ENCODE data around the gene TAOK3. TPM values are rescaled to one million over a fixed set of nuclear protein-coding genes. Genes with fewer than 3 reads are reported as not detected.

The TAOK3 gene
- total RNA-seq, 6 experiments from 2014 or later: 26.0 to 30.7 (median 28.0) TPM

- Mint-ChIP-seq H3K27ac (no peak overlapping the region), H3K36me3 (ENCODE audit: low read depth) (no peaks in the 10 kb centered on the region), H3K4me1 (ENCODE audit: low read depth) (peaks cover 10% of the 10 kb centered on the region), H3K27me3 (ENCODE audit: insufficient read depth) (no peaks in the 10 kb centered on the region), H3K9me3 (no peaks in the 10 kb centered on the region), H3K4me3 (no peak overlapping the region)
- no peak for DNase-seq
- TF ChIP-seq, protein P1, sequence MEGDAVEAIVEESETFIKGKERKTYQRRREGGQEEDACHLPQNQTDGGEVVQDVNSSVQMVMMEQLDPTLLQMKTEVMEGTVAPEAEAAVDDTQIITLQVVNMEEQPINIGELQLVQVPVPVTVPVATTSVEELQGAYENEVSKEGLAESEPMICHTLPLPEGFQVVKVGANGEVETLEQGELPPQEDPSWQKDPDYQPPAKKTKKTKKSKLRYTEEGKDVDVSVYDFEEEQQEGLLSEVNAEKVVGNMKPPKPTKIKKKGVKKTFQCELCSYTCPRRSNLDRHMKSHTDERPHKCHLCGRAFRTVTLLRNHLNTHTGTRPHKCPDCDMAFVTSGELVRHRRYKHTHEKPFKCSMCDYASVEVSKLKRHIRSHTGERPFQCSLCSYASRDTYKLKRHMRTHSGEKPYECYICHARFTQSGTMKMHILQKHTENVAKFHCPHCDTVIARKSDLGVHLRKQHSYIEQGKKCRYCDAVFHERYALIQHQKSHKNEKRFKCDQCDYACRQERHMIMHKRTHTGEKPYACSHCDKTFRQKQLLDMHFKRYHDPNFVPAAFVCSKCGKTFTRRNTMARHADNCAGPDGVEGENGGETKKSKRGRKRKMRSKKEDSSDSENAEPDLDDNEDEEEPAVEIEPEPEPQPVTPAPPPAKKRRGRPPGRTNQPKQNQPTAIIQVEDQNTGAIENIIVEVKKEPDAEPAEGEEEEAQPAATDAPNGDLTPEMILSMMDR (IDR thresholded peaks at IDR 0.05): no peak
These were observed 265.0 kb downstream of the TAOK3 start for GRCh38 chr12:118107694-118108093.

GRCh38 chr12:118107011-118107410 is 265.7 kb downstream of the TAOK3 start:
- no peaks in the 10 kb centered on the region for H3K9me3 Mint-ChIP-seq
- H3K4me1 Mint-ChIP-seq (ENCODE audit: low read depth): peaks cover 17% of the 10 kb centered on the region
- TF ChIP-seq, protein P1 (IDR thresholded peaks at IDR 0.05): no peak
- H3K27ac Mint-ChIP-seq: no peak overlapping the region
- no peak for DNase-seq
- no peaks in the 10 kb centered on the region for H3K27me3 Mint-ChIP-seq (ENCODE audit: insufficient read depth)
- H3K4me3 Mint-ChIP-seq: no peak overlapping the region
- no peaks in the 10 kb centered on the region for H3K36me3 Mint-ChIP-seq (ENCODE audit: low read depth)

DNA sequence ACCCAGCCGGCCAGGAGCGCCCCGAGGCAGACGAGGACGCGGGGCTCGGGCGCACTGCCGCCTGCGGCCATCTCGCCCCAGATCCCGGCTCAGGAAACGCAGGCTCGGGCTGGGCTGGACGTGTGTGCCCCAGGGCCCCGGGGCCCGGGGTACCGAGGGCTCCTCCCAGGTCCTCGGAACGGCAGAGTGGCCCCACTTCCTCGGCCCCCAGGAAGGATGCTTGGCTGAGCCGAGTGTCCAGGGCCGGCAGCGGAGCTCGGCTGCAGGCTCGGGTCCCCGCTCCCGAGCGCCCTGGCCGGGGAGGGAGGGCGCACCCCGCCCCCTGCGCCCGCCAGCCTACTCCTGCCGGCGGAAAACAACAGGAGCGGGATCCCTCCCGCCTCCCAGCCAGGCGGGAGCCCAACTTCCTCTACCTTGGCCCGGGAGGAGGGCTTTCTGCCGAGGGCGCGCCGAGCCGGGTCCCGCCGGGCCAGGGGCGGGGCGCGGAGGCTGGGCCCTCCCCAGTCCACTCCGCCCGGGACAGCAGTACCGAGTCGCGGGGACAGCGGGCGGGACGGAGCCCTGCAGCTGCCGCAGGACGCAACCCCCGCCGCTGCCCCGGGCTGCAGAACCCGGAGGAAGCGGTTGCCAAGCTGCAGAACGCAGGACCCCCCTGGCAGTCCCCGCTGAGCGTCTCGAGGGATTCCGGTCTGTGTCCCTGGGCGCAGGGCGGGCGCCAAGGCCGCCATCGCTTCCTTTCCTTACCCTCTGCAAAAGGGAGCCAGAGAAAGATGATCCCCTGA is 268.9 kb downstream of the TAOK3 start, which contains the start of gene VSIG10:
Gene VSIG10, minus strand, starts transcription at position 411 of the 782 bp plus-strand sequence. Its CDS starts 340 bp downstream, at position 71.
- Mint-ChIP-seq H3K36me3 (ENCODE audit: low read depth) (no peaks in the 10 kb centered on the region), H3K27me3 (ENCODE audit: insufficient read depth) (no peaks in the 10 kb centered on the region), H3K27ac (peak within 1 kb of the TSS; percentile 81), H3K9me3 (no peaks in the 10 kb centered on the region), H3K4me1 (ENCODE audit: low read depth) (peaks cover 21% of the 10 kb centered on the region), H3K4me3 (peak within 1 kb of the TSS; percentile 92)
- peak; percentile 50 for DNase-seq
- TF ChIP-seq, protein P1 (IDR thresholded peaks at IDR 0.05): 0 out of 2 replicates have a peak, but pooled peaks have one; percentile 8

- peak overlapping the region; percentile 92 for H3K4me3 Mint-ChIP-seq
- TF ChIP-seq, protein P1 (IDR thresholded peaks at IDR 0.05): no peak
- H3K9me3 Mint-ChIP-seq: no peaks in the 10 kb centered on the region
- H3K36me3 Mint-ChIP-seq (ENCODE audit: low read depth): no peaks in the 10 kb centered on the region
- peaks cover 21% of the 10 kb centered on the region for H3K4me1 Mint-ChIP-seq (ENCODE audit: low read depth)
- peak overlapping the region; percentile 81 for H3K27ac Mint-ChIP-seq
- no peak for DNase-seq
- no peaks in the 10 kb centered on the region for H3K27me3 Mint-ChIP-seq (ENCODE audit: insufficient read depth)
These were observed 269.5 kb downstream of the TAOK3 start for GRCh38 chr12:118103201-118103600.

GRCh38 chr12:118102609-118103008 is 270.1 kb downstream of the TAOK3 start:
- H3K27ac Mint-ChIP-seq: peak overlapping the region; percentile 81
- DNase-seq: no peak
- no peaks in the 10 kb centered on the region for H3K9me3 Mint-ChIP-seq
- H3K36me3 Mint-ChIP-seq (ENCODE audit: low read depth): no peaks in the 10 kb centered on the region
- TF ChIP-seq, protein P1 (IDR thresholded peaks at IDR 0.05): no peak
- no peaks in the 10 kb centered on the region for H3K27me3 Mint-ChIP-seq (ENCODE audit: insufficient read depth)
- H3K4me1 Mint-ChIP-seq (ENCODE audit: low read depth): peaks cover 21% of the 10 kb centered on the region
- H3K4me3 Mint-ChIP-seq: peak overlapping the region; percentile 92
